ENCODE data around the gene SLC25A21. TPM values are rescaled to one million over a fixed set of nuclear protein-coding genes. Genes with fewer than 3 reads are reported as not detected.

Gene SLC25A21
- total and polyA plus RNA-seq, 2 donors (not counting 1 experiment from before 2014, with no cell fraction given): 0.50 to 0.62 TPM

- H3K4me2 ChIP-seq (ENCODE audit: extremely low read depth, insufficient read depth, low read length): no peak overlapping the region
Observed at GRCh38 chr14:36755756-36756155, 416.6 kb downstream of the SLC25A21 start.

GRCh38 chr14:36751920-36752319 is 420.5 kb downstream of the SLC25A21 start:
- no peak overlapping the region for H3K9ac ChIP-seq (ENCODE audit: insufficient read depth, low read length)
- TF ChIP-seq EZH2 (IDR thresholded peaks at IDR 0.05; ENCODE audit: low read length, missing control alignments) (no peak), CTCF (conservative IDR thresholded peaks at IDR 0.05 in 1 of 2, IDR thresholded peaks at IDR 0.05 in 1 of 2; ENCODE audit: low read depth in 1 of 2, low read length in 2 of 2) (no peak)

More at GRCh38 chr14:36755756-36756155, 416.6 kb downstream of the SLC25A21 start:
- Histone ChIP-seq H3K4me1 (ENCODE audit: control insufficient read depth, extremely low read depth, insufficient read depth, low read length) (no peaks in the 10 kb centered on the region), H3K36me3 (ENCODE audit: control insufficient read depth, insufficient read depth, low read length) (no peaks in the 10 kb centered on the region), H3K79me2 (ENCODE audit: control insufficient read depth, insufficient read depth, low read length) (no peaks in the 10 kb centered on the region), H3K9ac (ENCODE audit: insufficient read depth, low read length) (no peak overlapping the region), H3K4me3 (replicated peaks in 1 of 4; ENCODE audit: control extremely low read depth in 1 of 4, insufficient read depth in 1 of 4, low read depth in 3 of 4, low read length in 4 of 4) (no peak overlapping the region), H3K27ac (ENCODE audit: insufficient read depth, low read length) (no peak overlapping the region), H4K20me1 (ENCODE audit: control insufficient read depth, extremely low read depth, insufficient read depth, low read length) (no peaks in the 10 kb centered on the region), H3K27me3 (ENCODE audit: control insufficient read depth, insufficient read depth, low read length) (no peaks in the 10 kb centered on the region), H2AFZ (ENCODE audit: low read length) (no peak overlapping the region), H3K9me3 (ENCODE audit: control insufficient read depth, insufficient read depth, low read depth, low read length) (no peaks in the 10 kb centered on the region)
- no peak for DNase-seq (ENCODE audit: low read depth in 2 of 2)
- TF ChIP-seq CTCF (conservative IDR thresholded peaks at IDR 0.05 in 1 of 2, IDR thresholded peaks at IDR 0.05 in 1 of 2; ENCODE audit: low read depth in 1 of 2, low read length in 2 of 2) (no peak), EZH2 (IDR thresholded peaks at IDR 0.05; ENCODE audit: low read length, missing control alignments) (no peak)

GRCh38 chr14:36751106-36751505 is 421.3 kb downstream of the SLC25A21 start:
- no peak for DNase-seq (ENCODE audit: low read depth in 2 of 2)
- no peak for TF ChIP-seq EZH2 (IDR thresholded peaks at IDR 0.05; ENCODE audit: low read length, missing control alignments)
- no peak for TF ChIP-seq CTCF (conservative IDR thresholded peaks at IDR 0.05 in 1 of 2, IDR thresholded peaks at IDR 0.05 in 1 of 2; ENCODE audit: low read depth in 1 of 2, low read length in 2 of 2)

More at GRCh38 chr14:36751920-36752319, 420.5 kb downstream of the SLC25A21 start:
- no peaks in the 10 kb centered on the region for H3K9me3 ChIP-seq (ENCODE audit: control insufficient read depth, insufficient read depth, low read depth, low read length)
- no peak for DNase-seq (ENCODE audit: low read depth in 2 of 2)
- H4K20me1 ChIP-seq (ENCODE audit: control insufficient read depth, extremely low read depth, insufficient read depth, low read length): no peaks in the 10 kb centered on the region
- no peaks in the 10 kb centered on the region for H3K27me3 ChIP-seq (ENCODE audit: control insufficient read depth, insufficient read depth, low read length)
- no peaks in the 10 kb centered on the region for H3K36me3 ChIP-seq (ENCODE audit: control insufficient read depth, insufficient read depth, low read length)
- no peak overlapping the region for H3K27ac ChIP-seq (ENCODE audit: insufficient read depth, low read length)
- H3K4me2 ChIP-seq (ENCODE audit: extremely low read depth, insufficient read depth, low read length): no peak overlapping the region
- no peaks in the 10 kb centered on the region for H3K4me1 ChIP-seq (ENCODE audit: control insufficient read depth, extremely low read depth, insufficient read depth, low read length)
- no peak overlapping the region for H2AFZ ChIP-seq (ENCODE audit: low read length)
- H3K79me2 ChIP-seq (ENCODE audit: control insufficient read depth, insufficient read depth, low read length): no peaks in the 10 kb centered on the region
- no peak overlapping the region for H3K4me3 ChIP-seq (replicated peaks in 1 of 4; ENCODE audit: control extremely low read depth in 1 of 4, insufficient read depth in 1 of 4, low read depth in 3 of 4, low read length in 4 of 4)

More at GRCh38 chr14:36751106-36751505, 421.3 kb downstream of the SLC25A21 start:
- H2AFZ ChIP-seq (ENCODE audit: low read length): no peak overlapping the region
- no peaks in the 10 kb centered on the region for H3K9me3 ChIP-seq (ENCODE audit: control insufficient read depth, insufficient read depth, low read depth, low read length)
- no peaks in the 10 kb centered on the region for H3K27me3 ChIP-seq (ENCODE audit: control insufficient read depth, insufficient read depth, low read length)
- no peaks in the 10 kb centered on the region for H4K20me1 ChIP-seq (ENCODE audit: control insufficient read depth, extremely low read depth, insufficient read depth, low read length)
- H3K36me3 ChIP-seq (ENCODE audit: control insufficient read depth, insufficient read depth, low read length): no peaks in the 10 kb centered on the region
- no peaks in the 10 kb centered on the region for H3K4me1 ChIP-seq (ENCODE audit: control insufficient read depth, extremely low read depth, insufficient read depth, low read length)
- H3K4me3 ChIP-seq (replicated peaks in 1 of 4; ENCODE audit: control extremely low read depth in 1 of 4, insufficient read depth in 1 of 4, low read depth in 3 of 4, low read length in 4 of 4): no peak overlapping the region
- H3K79me2 ChIP-seq (ENCODE audit: control insufficient read depth, insufficient read depth, low read length): no peaks in the 10 kb centered on the region
- H3K27ac ChIP-seq (ENCODE audit: insufficient read depth, low read length): no peak overlapping the region
- no peak overlapping the region for H3K9ac ChIP-seq (ENCODE audit: insufficient read depth, low read length)
- H3K4me2 ChIP-seq (ENCODE audit: extremely low read depth, insufficient read depth, low read length): no peak overlapping the region
